Parathyroid adenoma (tissue), 2 donors: ENCODE data around the gene C10orf53.

Experiments
- H2AFZ ChIP-seq: fragments of 300-600 bp; sonication (generic); one replicate; pipeline ENCODE4 v1.7.0; 2017; ENCODE audit warnings: antibody characterized with exemption, mild to moderate bottlenecking
- H3K27ac ChIP-seq: fragments of 300-600 bp; sonication (generic); one replicate; pipeline ENCODE4 v1.7.0; 2017
- H3K27me3 ChIP-seq: fragments of 300-600 bp; sonication (generic); one replicate; pipeline ENCODE4 v1.7.0; 2017; ENCODE audit warnings: low read length; ENCODE audit not compliant: control insufficient read depth, insufficient read depth
- H3K36me3 ChIP-seq: fragments of 300-600 bp; sonication (generic); one replicate; pipeline ENCODE4 v1.7.0; 2017; ENCODE audit warnings: low read length; ENCODE audit not compliant: control insufficient read depth, insufficient read depth
- H3K4me1 ChIP-seq: fragments of 300-600 bp; sonication (generic); one replicate; pipeline ENCODE4 v1.7.0; 2017; ENCODE audit warnings: control low read depth
- H3K4me2 ChIP-seq: fragments of 300-600 bp; sonication (generic); one replicate; pipeline ENCODE4 v1.7.0; 2017; ENCODE audit warnings: low read length
- H3K4me3 ChIP-seq: fragments of 300-600 bp; sonication (generic); one replicate; pipeline ENCODE4 v1.7.0; 2017; ENCODE audit warnings: low read depth, low read length
- H3K79me2 ChIP-seq: fragments of 300-600 bp; sonication (generic); one replicate; pipeline ENCODE4 v1.7.0; 2017; ENCODE audit warnings: control low read depth
- H3K9ac ChIP-seq: fragments of 300-600 bp; sonication (generic); one replicate; pipeline ENCODE4 v1.7.0; 2017; ENCODE audit warnings: mild to moderate bottlenecking
- H3K9me3 ChIP-seq: fragments of 300-600 bp; sonication (generic); one replicate; pipeline ENCODE4 v1.7.0; 2017; ENCODE audit warnings: low read length; ENCODE audit not compliant: control insufficient read depth
- TF ChIP-seq, protein P1 (sequence below): fragments of 300-600 bp; sonication (generic); IDR thresholded peaks from one replicate; pipeline ENCODE4 v1.7.0; 2017; ENCODE audit warnings: antibody characterized with exemption, mild to moderate bottlenecking
- donor health status: primary hyperparathyroidism.

C10orf53 gene

DNA sequence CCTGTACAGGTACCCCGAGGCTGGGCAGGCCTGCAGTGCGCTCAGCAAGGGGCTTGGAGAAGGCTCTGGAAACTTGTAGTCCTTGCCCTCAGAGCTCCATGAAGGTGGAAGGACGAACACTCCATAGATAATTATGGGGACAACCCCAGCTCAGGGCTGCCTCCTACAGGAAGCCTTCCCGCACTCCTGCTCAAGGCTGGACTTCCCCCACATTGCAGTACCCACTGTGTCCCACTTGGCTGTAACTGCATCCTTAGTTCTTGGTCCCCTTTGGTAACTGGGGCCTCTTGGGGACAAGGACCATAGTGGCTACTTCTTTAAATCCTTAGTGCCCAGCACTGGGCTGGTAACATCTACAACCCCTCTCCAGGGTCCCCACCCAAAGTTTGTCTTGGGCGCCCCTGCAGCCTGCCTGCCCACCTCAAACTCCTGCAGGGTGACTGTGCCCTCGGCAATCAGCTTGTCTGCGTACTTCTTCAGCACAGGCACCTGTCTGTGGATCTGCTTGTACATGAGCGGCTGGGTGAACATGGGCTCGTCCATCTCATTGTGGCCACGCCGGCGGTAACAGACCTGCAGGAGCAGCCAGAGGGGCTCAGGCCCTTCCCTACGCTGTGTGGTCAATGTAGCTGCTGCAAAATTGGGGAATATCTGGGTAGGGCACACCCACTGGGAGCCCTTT lies 65.6 kb downstream of the C10orf53 start:
- Histone ChIP-seq H3K27ac (no peak overlapping the region), H2AFZ (no peak overlapping the region), H3K79me2 (no peaks in the 10 kb centered on the region), H3K9ac (no peak overlapping the region), H3K4me1 (no peaks in the 10 kb centered on the region), H3K4me2 (no peak overlapping the region), H3K27me3 (no peaks in the 10 kb centered on the region), H3K36me3 (no peaks in the 10 kb centered on the region), H3K4me3 (no peak overlapping the region), H3K9me3 (no peaks in the 10 kb centered on the region)
- TF ChIP-seq, protein P1, sequence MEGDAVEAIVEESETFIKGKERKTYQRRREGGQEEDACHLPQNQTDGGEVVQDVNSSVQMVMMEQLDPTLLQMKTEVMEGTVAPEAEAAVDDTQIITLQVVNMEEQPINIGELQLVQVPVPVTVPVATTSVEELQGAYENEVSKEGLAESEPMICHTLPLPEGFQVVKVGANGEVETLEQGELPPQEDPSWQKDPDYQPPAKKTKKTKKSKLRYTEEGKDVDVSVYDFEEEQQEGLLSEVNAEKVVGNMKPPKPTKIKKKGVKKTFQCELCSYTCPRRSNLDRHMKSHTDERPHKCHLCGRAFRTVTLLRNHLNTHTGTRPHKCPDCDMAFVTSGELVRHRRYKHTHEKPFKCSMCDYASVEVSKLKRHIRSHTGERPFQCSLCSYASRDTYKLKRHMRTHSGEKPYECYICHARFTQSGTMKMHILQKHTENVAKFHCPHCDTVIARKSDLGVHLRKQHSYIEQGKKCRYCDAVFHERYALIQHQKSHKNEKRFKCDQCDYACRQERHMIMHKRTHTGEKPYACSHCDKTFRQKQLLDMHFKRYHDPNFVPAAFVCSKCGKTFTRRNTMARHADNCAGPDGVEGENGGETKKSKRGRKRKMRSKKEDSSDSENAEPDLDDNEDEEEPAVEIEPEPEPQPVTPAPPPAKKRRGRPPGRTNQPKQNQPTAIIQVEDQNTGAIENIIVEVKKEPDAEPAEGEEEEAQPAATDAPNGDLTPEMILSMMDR: no peak

DNA sequence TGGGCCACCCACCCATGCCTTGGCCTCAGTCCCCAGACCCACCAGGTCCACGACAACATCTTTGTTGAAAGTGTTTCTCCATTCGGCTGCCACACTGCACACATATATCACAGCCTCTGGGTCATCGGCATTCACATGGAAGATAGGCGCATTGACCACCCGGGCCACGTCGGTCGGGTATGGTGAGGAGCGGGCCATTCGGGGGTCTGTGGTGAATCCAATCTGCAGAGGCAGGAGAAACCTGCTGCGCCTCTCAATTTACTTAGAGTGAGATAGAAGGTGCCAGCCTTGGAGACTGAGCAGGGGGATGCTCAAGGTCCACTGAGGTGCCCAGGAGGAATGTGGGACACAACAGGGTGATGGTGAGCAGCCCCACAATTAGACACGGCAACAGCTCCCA lies 66.3 kb downstream of the C10orf53 start:
- no peaks in the 10 kb centered on the region for H3K36me3 ChIP-seq

DNA sequence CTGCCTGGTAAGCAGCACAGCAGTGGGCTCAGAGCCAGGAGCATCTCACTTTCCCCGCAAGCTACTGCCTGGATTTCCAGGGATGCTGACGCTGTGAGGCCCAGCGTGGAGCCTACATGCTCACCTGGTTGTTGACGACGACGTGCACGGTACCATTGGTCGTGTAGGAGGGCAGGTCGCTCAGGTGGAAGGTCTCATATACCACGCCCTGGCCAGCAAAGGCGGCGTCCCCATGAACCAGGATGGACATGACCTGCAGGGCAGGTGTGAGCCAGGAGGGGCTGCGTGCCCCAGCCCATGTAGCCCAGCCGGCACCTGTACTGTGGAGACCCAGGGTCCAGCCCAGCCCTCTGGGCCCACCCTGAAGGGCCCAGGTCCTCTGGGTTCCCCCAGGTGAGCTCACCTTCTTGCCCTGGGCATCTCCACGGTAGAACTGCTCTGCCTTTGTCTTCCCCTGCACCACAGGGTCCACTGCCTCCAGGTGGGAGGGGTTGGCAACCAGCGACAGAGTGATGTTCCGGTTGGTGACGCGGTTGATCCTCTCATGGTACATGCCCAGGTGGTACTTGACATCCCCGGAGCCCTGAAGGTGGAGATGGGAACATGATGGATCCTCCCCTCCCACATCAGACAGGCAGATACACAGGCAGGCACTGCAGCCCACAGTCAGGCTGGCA lies 67.3 kb downstream of the C10orf53 start:
- no peaks in the 10 kb centered on the region for H3K4me1 ChIP-seq
- no peak overlapping the region for H3K27ac ChIP-seq
- TF ChIP-seq, protein P1: no peak
- no peak overlapping the region for H2AFZ ChIP-seq
- H3K9ac ChIP-seq: no peak overlapping the region
- no peak overlapping the region for H3K4me2 ChIP-seq
- H3K79me2 ChIP-seq: no peaks in the 10 kb centered on the region
- H3K36me3 ChIP-seq: no peaks in the 10 kb centered on the region
- H3K4me3 ChIP-seq: no peak overlapping the region
- no peaks in the 10 kb centered on the region for H3K9me3 ChIP-seq
- H3K27me3 ChIP-seq: no peaks in the 10 kb centered on the region

More for the DNA sequence above, 66.3 kb downstream of the C10orf53 start:
- Histone ChIP-seq H3K79me2 (no peaks in the 10 kb centered on the region), H2AFZ (no peak overlapping the region), H3K9ac (no peak overlapping the region), H3K9me3 (no peaks in the 10 kb centered on the region), H3K4me1 (no peaks in the 10 kb centered on the region), H3K27me3 (no peaks in the 10 kb centered on the region), H3K27ac (no peak overlapping the region), H3K4me2 (no peak overlapping the region), H3K4me3 (no peak overlapping the region)
- TF ChIP-seq, protein P1: no peak
